A204.1 (cell line): ENCODE measurements around the gene ERI3.

Source experiments
- FAIRE-seq: peaks from 2 replicates; lab custom pipeline; 2012; peaks lifted over from hg19 to GRCh38; lab: Jason Lieb, UNC

The ERI3 gene

DNA sequence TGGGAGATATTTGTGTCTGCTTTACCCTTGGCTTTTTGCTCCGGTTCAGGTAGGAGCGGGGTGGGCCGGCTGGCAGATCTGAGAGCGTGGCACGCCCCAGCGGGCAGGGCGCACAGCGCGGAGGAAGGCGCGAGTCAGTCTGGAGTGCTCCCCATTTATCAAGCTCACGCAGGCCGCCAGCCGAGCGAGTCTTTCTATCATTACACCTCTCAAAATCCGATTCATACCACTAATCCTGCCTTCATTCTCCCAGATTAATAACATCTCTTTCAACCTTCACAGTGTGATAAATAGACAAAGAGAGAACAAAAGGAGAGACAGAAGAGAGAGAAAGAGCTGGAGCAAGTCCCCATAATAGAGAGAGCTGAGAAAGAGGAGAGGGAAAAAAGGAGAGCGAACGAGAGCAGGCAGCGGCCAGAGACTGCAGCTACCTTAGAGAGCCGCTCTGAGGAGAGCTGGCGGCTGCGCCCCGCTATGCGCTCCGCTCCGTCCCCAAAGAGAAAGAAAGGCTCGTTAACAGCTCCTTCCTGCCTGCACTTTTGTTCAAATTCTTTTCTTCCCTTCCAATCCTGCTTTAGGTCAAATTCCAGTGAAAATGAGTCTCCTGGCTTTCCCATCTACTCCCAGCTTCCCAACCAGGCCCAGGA, 93.8 kb downstream of the ERI3 start:
- FAIRE-seq = no peak

DNA sequence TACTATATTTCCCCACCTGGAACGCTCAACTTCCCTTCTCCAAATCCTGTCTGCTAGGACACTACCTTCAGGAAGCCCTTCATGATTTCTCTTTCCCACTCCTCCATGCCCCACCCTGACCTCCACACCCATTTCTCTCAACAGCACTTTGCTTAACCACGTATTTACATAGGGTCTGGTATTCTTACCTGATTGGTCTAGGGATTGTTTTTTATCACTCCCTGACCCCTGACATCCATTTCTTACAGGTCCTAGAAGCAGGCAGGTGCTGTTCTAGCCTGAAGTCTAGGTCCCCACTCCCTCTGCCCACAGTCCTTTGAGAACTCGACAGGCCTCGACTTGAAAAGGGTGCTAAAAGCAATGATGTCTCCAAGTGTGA, 94.3 kb downstream of the ERI3 start:
- no peak for FAIRE-seq

DNA sequence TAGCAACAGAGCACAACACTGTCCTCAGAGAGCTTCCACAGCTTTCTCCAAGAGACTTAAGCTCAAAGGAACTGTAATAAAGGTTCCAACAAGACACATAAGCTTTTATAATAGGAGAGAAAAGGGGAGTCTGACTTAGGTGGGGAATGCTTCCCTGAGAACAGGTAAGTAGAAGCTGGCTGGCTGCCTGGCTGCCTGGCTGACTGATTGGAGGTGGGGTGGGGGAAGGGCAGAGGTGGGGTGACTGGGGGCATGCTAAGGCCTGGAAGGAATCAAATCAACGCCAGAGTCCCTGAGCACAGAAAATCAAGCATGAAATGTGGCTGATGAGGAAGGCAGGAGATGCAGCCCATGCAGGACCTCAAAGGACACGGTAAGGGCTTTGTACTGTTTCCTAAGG, 96.0 kb downstream of the ERI3 start:
- FAIRE-seq = no peak

DNA sequence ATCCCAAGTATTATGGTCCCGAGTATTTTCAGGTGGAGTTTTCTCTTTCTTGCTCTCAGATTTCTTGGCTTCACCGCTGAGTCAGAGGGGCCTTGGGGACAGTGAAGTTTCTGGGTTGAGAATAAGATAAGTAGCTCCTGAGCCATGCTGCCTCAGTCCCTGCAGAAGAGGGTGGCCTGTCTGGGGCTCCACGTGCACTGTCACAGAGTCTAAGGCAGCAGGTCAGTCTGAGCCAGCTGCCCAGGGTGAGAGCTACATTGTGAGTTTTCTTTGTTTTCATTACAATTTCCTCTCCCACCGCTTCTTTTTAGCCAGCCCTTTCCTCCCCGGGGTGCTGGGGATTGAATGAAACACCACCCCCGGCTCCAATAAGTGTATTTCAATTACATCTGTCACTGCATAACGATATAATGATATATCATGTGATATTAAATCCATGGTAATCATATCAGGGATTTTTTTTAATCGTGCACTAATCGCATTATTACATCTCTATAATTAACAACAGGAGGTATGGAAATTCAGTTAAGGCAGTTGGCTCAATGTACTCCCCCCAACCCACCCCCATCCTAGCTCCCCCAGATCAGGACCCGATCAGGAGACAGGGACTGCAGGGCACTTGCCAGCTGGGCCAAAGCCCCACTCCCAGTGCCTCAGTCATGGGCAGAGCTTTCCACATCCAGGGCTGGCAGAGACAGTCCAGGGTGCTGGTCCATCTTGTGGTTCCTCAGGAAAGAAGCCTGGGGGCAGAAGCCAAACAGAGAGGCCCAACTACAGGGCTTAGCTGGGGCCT, 98.1 kb downstream of the ERI3 start:
- FAIRE-seq = no peak

DNA sequence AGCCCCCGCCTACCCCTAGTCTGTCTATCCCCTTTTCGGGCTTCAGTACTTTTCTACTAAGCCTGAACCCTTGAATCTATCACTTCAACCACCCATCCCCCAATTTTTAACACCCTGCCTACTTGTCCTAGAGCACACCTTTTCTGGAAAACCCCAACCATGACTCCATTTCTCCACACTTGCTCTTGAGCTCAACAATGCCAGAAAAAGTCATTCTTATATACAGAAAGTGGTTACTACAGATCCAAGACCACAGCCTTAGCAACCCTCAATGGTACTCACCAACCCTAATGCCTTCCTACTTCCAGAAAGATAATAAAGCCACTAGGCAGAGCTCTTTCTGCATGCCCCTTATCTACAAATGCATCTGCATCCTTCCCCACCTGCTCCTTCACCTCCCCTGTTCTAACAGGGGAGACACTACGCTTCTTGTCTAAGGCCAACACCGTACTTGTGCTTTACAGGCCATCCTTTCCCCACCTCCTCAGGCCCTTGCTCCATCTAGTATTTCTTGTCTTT, 100.6 kb downstream of the ERI3 start:
- FAIRE-seq = no peak

DNA sequence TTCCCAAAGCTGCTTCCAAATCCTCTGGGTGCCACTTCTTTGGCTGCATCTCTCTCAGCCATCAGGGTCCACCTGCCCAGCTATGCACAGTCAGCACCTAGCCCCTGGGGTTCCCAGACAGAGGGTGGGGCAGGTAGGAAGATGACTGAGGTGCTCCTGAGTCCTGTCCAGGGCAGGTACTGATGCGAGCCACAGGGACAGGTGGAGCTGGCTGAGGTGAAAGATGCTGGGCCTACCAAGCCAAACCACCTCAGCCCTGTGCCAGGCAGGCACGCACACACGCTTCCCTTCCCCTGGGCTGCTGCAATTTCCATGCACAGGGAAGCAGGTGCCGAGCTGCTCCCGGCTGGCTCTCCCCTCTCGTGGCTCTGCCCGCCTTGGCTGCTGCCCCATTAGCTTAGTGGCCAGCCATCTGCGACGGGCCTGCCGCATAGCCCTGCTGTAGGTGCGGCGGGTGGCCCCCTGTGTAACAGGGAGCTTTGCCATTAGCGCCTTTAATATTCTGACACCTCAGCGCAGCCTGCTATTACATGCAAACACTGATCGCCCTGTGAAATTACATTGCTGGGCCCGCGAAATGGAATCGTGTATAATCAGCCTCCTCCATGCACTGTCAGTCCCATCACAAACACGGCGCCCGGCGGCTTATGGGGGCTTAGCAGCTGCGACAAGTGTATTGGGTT, 102.9 kb downstream of the ERI3 start:
- no peak for FAIRE-seq

DNA sequence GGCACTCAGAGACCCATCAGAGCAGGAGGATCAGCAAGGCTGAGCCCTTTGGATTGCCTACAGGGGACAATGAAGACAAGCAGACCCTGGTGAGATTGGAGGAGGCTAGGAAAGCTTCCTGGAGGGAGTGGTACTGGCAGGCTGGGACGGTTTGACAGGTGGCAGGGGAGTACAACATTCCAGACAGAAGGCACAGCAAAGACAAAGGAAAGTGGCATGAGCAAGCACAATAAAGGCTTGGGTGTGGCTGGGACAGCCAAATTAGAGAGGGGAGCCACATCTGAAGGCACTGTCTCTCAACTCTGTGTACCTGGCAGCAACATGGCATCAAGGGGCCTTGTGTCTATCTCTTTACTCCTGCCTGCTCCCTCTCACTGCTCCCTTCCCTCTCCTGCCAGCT, 103.6 kb downstream of the ERI3 start:
- no peak for FAIRE-seq

DNA sequence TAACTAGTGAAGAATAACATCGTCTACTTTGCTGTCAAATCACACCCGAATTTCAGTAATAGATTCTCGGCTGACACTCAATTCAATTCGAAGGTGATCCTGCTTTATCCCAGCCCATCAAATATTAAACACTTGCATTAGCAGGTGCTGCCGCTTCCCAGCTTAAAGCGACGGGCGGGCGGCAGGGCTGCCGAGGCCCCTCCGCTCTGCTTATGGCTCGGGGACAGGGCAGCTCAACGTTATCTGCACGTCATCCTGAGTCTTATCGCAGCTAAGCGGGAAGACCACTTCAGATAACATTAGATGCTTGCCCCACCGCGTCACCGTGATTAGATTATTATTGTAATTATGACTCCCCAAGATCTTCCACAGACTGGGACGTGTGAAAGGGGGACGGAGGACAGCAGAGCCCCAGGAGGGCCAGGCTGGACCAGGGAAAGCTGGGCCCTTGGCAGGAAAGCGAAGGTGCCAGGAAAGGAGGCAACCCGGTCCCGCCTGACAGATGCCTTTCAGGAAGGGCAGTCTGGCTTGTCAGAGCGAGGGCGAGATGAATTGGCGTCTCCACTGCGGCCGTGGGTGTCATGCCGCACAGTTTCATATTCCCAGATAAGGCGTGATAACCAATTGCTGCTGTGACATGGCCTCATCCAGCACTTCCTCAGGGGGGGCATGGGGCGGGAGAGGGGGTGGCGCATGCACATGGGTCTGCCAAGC, 104.8 kb downstream of the ERI3 start:
- no peak for FAIRE-seq

DNA sequence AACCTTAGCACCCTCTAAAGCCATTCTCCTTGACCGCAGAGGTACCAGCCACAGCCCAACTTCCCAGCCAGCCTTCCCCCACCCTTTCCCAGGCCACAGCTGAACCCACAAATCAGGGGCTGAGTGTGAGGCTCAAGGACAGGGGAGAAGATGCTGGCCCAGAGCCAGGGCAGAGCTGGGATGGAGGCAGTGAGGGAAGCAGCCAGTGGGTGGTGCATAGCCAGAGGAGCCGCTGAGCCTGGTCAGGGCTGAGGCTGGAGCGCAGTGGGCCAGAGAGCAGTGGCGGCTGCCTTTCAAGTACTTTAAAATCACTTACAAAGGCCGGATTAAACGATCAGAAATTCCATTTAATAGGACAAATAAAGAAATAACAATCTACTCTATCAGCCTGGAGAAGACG, 105.5 kb downstream of the ERI3 start:
- no peak for FAIRE-seq

DNA sequence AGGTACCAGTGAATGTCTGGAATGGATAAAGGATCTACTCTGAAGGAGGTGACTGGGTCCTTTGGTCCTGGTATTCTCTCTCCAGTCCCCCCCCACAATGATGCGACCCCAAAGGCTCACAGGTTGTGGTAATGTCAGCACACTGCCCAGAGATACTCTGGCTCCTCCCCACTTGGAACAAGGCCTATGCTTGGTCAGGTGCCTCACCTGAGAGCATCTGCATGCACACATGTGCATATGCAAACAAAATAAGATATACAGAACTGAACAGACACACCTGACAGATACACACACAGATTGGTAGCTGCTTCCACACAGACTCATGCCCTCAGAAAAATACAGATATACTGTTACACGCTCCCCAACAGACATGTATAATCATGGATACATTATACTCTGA, 108.3 kb downstream of the ERI3 start:
- FAIRE-seq = no peak

DNA sequence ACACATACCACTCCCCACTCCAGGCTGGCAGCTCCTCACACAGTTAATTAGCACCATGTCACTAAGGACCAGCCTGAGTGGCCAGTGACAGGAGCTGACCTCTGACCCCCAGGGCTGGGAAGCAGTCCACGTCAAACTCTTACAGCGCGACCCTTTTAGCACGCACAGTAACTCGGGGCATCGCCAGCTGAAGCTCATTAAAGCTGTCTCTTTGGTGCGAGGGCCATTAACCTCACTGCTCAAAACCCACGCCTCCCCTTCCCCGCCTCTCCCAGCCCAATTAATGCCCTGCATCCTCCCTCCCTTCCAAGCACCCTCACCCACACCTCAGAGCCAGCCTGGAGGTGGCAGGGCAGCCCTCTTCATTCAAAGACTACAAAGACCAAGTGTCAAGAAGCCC, 110.1 kb downstream of the ERI3 start:
- no peak for FAIRE-seq

DNA sequence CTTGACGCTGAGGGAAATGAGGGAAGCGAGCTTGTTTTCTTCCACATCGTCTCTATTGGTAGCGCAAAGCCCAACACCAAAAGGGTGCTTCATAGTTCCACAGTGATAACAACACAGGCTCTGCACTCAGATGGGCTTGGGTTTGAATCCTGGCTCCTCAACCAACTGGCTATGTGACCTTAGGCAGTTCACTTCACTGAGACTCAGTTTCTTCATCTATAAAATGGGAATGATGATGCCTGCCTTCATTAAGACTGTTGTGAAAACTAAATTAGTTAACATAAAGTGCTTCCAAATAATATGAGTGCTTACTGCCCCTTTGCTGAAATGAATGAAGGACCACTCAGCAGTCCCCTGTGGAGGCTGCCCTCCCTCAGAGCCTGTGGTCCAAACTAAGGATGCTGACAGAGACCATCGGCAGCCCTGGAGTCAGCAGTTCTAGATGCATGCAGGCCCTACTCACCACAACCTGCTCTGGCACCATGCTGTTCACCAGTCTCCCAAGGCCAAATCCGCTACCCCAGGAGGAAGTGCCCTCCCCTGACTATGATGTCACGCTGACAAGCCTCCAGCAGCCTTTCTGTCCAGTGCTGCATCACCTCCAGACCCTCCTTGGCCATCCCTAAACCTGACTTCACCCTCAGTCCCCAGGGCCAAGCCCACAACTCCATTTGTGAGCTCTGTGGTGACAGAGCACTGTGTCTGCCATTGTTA, 111.1 kb downstream of the ERI3 start:
- FAIRE-seq = no peak

DNA sequence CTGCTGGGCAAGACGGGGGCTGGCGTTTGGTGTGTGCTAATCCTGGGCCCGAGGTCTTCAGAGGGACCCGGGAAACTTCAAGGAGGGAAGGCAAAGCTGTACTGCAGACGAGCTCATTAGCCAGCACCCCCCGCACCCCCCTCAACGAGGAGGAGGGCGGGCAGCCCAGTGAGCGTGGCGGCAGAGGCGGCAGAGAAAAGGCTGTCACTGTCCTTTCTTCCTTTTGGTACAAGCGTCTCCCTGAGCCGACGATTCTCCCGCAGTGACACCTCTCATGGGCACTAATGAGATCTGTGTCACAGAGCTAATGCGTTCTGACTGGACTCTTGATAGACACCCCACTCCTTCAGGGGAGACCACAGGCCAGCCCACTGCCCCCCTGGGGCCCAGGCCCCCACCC, 112.3 kb downstream of the ERI3 start:
- no peak for FAIRE-seq

DNA sequence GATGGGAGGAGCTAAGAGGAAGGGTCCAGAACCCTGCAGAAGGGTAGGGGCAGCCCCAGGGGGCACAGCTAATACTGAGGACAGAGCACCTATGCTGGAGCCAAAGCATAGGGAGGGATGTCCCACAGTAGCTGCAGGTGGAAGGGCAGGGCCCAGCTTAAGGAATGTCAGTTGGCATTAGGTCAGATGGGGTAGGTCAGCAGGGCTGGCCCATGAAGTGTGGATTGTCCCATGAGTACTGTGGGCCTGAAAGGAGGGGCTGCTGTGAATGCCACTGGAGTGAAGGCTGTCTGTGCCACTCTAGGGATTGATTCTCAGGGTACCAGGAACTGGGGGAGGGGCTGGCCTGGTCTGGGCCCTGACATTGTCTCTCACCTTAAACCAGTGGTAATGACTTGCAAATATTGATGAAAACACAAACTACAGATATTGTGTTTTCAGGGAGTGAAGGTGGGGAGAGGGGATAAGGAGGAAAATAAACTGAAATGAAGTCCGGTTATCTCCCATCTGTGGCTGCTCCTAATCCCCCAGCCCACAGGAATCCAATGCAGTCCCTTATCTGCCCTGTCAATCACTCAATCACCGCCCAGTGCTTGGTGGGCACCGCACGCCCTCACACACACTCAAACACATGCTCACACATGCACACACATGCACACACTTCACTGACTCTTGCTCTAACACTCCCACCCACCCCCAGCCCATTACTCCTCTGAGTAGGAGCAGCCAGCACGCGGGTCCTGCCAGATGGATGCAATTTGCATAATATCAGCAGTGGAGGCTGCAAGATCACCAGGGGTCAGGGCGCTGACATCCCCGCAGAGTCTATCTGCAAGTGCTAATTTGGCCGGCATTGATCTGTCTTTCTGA, 114.0 kb downstream of the ERI3 start:
- FAIRE-seq = no peak

DNA sequence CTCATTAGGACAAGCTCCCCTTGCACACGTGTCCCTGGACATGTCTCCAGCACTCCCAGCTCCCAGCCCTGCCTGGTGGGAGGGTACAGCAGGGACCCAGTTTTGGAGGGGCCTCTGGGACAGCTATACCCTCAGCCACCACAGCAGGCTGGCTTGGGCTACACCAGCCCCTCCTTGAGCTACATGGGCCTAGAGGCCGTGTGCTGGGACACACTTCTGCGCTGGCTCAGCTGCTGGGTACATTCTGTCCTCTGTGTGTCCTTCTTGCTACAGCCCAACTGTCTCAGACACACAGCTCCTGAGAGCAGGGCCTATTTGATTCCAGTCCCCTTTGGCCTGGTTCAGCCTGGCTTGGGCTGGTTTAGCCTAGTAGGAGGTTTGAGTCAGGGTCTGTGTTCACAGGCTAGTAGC, 115.1 kb downstream of the ERI3 start:
- FAIRE-seq = no peak

DNA sequence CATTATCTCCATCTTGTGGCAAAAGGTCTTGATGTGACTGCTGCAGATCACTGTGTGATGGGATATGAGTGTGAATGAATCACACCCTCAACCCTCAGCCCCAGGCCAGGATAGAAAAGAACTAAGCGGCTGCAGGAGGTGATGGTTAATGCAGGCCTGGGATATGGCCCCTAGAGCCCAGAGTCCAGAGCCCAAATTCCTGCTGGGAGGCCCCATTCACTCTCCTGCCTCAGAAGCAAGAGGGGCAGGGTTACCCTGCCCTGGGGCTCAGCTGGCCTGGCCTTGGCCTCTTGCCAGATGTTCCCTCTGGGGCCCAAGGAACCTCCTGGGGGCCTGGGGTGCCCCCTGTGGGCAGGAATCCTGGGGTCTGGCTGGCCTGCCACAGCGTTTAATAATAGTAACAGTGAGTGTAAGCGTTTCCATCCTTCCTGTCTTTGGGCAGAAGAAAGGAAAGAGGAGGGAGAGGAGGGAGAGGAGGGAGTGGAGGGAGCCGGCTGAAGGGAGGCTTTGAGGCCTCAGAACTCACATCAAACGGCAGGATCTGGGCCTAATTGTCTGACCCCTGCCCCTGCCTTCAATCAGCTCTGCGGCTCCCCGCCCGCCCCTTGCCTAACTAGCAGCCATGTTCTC, 115.6 kb downstream of the ERI3 start:
- FAIRE-seq = no peak

DNA sequence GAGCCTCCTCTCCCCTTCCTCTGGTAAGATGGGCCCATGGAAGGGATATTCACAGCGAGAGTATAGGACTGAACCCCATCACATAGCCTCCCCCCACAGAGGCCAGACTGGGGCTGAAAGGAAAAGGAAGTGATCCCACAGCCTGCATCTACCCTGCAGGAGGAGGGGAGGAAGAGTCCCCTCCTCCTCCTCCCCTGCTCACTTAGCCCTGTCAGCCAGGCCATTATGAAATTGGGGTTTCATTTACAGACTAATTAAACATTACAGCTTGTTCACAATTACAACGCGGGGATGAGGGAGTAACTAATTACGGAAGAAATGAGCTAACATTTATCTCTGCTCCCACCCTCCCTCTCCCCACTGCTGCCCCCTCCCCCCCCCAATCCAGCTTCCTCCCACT, 116.4 kb downstream of the ERI3 start:
- no peak for FAIRE-seq

DNA sequence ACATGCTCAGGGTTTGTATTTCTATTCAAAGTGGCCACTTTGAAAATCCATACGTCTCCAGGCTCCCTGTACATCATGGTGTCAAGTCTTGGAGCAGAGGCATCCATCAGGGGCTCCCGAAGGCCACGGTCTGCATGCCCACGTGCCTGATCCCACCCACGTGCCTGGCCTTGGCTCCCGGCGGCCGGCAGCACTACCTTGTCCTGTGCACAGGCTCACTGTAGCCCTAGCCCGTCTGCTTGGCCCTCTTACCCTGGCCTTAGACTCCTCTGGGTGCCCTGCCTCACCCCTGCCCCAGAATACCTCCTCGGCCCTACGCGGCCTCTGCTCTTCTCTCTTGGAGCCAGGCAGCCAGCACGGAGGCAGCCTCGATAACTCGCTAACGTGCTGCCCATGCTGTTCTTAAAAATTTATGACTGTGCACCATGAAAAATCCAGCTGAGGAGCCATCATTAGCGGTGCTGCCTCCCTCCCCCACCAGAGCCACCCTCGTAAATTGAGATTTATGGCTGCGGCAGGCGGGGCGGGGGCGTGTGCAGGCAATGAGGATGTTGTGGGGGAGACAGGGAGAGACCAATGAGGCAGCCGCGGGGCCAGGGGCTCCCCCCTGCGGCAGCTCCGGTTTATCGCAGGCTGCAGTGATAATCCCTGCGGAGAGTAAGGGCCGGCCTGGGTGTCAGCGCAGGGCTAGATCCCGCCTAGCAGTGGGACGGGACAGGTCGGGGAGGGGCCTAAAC, 117.2 kb downstream of the ERI3 start:
- no peak for FAIRE-seq

DNA sequence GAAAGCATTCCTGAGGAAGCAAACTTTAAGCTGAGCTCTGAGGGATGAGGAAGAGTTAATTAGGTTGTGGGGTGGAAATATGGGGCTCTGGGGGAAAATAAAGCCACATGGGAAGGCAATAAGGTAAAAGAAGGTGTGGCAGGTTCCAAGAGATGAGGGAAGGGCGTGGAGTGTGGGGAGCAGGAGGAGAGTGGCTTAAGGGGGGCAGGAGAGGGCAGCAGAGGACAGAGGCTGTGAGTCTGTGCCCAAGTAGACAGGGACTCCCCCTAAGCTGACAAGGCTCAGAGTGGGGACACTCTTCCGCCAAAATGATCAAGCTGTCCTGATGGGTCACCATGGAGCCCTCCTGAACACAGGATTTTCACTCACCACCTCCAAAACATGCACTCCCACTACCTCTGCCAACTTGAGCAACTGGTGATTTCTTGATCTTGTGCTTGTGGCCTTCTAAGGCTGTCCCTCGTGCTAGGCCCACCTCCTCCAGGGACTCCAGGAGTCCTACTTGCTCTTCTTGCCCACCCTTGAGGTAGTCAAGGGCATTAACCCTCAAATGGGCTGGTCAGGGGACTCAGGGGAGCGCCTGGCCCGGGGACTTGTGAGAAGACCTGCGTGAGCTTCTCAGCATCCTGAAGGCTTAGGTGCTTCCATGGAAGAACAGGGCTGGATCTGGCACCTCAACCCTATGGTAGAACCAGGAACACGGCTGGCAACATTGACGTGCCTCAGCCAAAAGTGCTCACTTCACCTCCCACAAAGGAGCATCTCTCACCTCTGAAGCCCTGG, 118.4 kb downstream of the ERI3 start:
- FAIRE-seq = no peak
